T-cell (primary cell): ENCODE data around the gene SLC17A5. TPM values are rescaled to one million over a fixed set of nuclear protein-coding genes. Genes with fewer than 3 reads are reported as not detected.
A peak's percentile ranks its signal among the peaks of the same experiment; 100 is the strongest.
"Not testable (repeated sequence)": the region's sequence is repeated elsewhere in the genome, so short reads cannot be mapped to it uniquely, and the experiment has no call there.

Source experiments
- ATAC-seq, 4 experiments: fragments of 200-7000 bp in 3 of 4; fragments of 150-1000 bp in 1 of 4; cut with Tn5 transposase; replicated peaks in 1 of 4; 1 replicate in 3 of 4; 2 replicates in 1 of 4; pipeline ENCODE4 v1.10.0; 2021; ENCODE audit warnings: moderate library complexity in 3 of 4, mild to moderate bottlenecking in 2 of 4, moderate number of reproducible peaks in 1 of 4
- CTCF ChIA-PET, 2 donors: fragments of 300-600 bp; sonication (Branson Sonifier 250); formaldehyde crosslinking; loops; one replicate each; lab custom pipeline; 2022; ENCODE audit warnings: antibody characterized with exemption in 2 of 2; lab: Charles Lee
- POLR2A ChIA-PET, 2 donors: fragments of 300-600 bp; sonication (Branson Sonifier 250); formaldehyde crosslinking; loops; one replicate each; lab custom pipeline; 2022; ENCODE audit warnings: antibody characterized with exemption in 2 of 2; lab: Charles Lee
- DNase-seq, 35 experiments: peaks; one replicate each; pipeline versions ENCODE4 v3.0.0 to v3.0.0-alpha.2; 2013 to 2023
- H3K27ac ChIP-seq: one replicate; pipeline ENCODE4 v1.5.1; 2013; ENCODE audit warnings: low read length
- H3K27me3 ChIP-seq, 2 experiments: replicated peaks in 1 of 2; 1 replicate in 1 of 2; 2 replicates in 1 of 2; pipeline versions ENCODE4 v1.6.1 to v1.7.0; 2013; ENCODE audit warnings: low read length in 1 of 2, mixed read lengths in 1 of 2; ENCODE audit not compliant: control insufficient read depth in 2 of 2, insufficient read depth in 2 of 2; ENCODE audit errors: extremely low read depth in 1 of 2
- H3K36me3 ChIP-seq, 2 donors: 1 replicate in 1 of 2; 2 replicates in 1 of 2; pipeline versions ENCODE4 v1.6.1 to v1.7.0; 2013; ENCODE audit warnings: low read length in 1 of 2; ENCODE audit not compliant: control insufficient read depth in 2 of 2, insufficient read depth in 1 of 2; ENCODE audit errors: extremely low read depth in 1 of 2
- H3K4me1 ChIP-seq, 2 experiments: 1 replicate in 1 of 2; 2 replicates in 1 of 2; pipeline versions ENCODE4 v1.6.1 to v1.7.0; 2013; ENCODE audit warnings: low read length in 2 of 2, mixed read lengths in 1 of 2; ENCODE audit not compliant: insufficient read depth in 2 of 2, control insufficient read depth in 1 of 2; ENCODE audit errors: extremely low read depth in 1 of 2
- H3K4me3 ChIP-seq, 2 donors: 1 replicate in 1 of 2; 2 replicates in 1 of 2; pipeline versions ENCODE4 v1.5.1 to v1.7.0; 2013; ENCODE audit warnings: mild to moderate bottlenecking in 2 of 2, low read length in 1 of 2, moderate library complexity in 1 of 2; ENCODE audit not compliant: control insufficient read depth in 1 of 2; ENCODE audit errors: extremely low read depth in 1 of 2
- H3K9me3 ChIP-seq: 2 replicates; pipeline ENCODE4 v1.7.0; 2013
- H3K27ac Mint-ChIP-seq, 2 donors: one replicate each; pipeline ENCODE4 v1.8.0; 2020 to 2021; ENCODE audit warnings: mild to moderate bottlenecking in 2 of 2, mixed read lengths in 2 of 2
- H3K27me3 Mint-ChIP-seq, 2 donors: one replicate each; pipeline ENCODE4 v1.8.0; 2021 to 2022; ENCODE audit warnings: mixed read lengths in 2 of 2
- H3K36me3 Mint-ChIP-seq: one replicate; pipeline ENCODE4 v1.8.0; 2021; ENCODE audit warnings: mixed read lengths
- H3K4me1 Mint-ChIP-seq, 3 donors: one replicate each; pipeline ENCODE4 v1.8.0; 2020 to 2022; ENCODE audit warnings: mixed read lengths in 3 of 3, mild to moderate bottlenecking in 1 of 3
- H3K4me3 Mint-ChIP-seq, 3 donors: one replicate each; pipeline ENCODE4 v1.8.0; 2020 to 2022; ENCODE audit warnings: mild to moderate bottlenecking in 3 of 3, mixed read lengths in 3 of 3, moderate library complexity in 3 of 3
- H3K9me3 Mint-ChIP-seq, 3 donors: one replicate each; pipeline ENCODE4 v1.8.0; 2020 to 2022; ENCODE audit warnings: mixed read lengths in 3 of 3
- WGBS: methylation state at CpG from one replicate; pipeline ENCODE4 v1.1.5; 2013; ENCODE audit warnings: missing lambda C conversion rate; ENCODE audit not compliant: insufficient coverage; 5-methylcytosine and 5-hydroxymethylcytosine counted together
- total RNA-seq, 35 experiments: library from RNA in 6 of 35; stranded (reverse) in 6 of 35; fragments of 120-200 nt in 1 of 35; gene quantifications; one replicate each; pipeline versions ENCODE4 v1.2.1 to v1.2.4 and lab custom pipeline; 2013 to 2026

Gene SLC17A5
- total RNA-seq, 5 donors from 2014 or later (not counting 1 experiment from before 2014, with no cell fraction given): 6.4 to 15.0 (median 9.4) TPM

DNA sequence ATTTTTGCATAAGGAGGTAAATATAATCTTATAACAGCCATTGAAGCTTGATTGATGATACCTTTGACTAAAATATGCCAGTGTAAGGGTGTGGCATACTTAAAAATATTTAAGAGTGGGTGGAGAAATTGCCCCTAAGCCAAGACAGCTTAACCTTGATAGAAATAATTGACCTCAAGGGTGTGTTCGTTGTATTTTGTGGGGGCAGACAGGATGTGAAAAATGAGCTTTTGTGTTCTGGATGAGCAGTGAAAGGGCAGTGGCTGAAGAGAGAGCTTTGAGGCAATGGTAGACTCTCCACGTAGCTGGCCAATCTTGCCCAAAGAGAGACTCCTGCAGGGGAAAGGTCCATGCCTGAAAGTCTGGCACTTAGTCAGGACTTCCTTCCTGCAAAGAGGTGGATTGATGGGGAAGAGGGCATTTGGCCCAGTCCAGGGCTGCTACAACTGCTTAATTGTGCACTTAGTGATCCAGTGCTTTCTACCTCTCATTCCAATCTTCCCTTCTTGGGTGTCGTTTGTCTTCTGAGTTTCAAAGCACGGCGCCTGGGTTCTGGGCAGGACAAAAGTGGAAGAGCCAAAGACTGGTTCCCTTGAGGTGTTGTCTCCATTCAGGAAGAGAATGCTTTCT is 26.6 kb upstream of the SLC17A5 start:
- Histone ChIP-seq H3K36me3 (no peaks in the 10 kb centered on the region), H3K27ac (no peak overlapping the region), H3K9me3 (no peaks in the 10 kb centered on the region), H3K4me3 (no peak overlapping the region), H3K4me1 (no peaks in the 10 kb centered on the region), H3K27me3 (peaks cover 0 to 15% of the 10 kb centered on the region in 2 experiments)
- peaks cover 6 to 8% of the 10 kb centered on the region in 2 donors for H3K27me3 Mint-ChIP-seq
- no peaks in the 10 kb centered on the region for H3K36me3 Mint-ChIP-seq
- peaks cover 5 to 13% (median 11%) of the 10 kb centered on the region in 3 donors for H3K9me3 Mint-ChIP-seq
- DNase-seq (no peak), ATAC-seq (no peak)
- H3K27ac Mint-ChIP-seq: no peak overlapping the region
- ChIA-PET CTCF (interaction anchor here (0.5 to 0.8 kb wide), 3 partner anchors 41 to 1528 kb away, joined by 3 to 5 read pairs (median 3); no protein-coding TSS in a partner anchor), POLR2A (interaction anchor here in 1 of 2 donors (0.6 kb wide), 1 partner anchor 258 kb away, joined by 3 read pairs; no protein-coding TSS in a partner anchor)
- H3K4me1 Mint-ChIP-seq: no peaks in the 10 kb centered on the region
- H3K4me3 Mint-ChIP-seq: no peak overlapping the region
- 57% methylated on average over 4 of the region's 5 CpGs for WGBS

DNA sequence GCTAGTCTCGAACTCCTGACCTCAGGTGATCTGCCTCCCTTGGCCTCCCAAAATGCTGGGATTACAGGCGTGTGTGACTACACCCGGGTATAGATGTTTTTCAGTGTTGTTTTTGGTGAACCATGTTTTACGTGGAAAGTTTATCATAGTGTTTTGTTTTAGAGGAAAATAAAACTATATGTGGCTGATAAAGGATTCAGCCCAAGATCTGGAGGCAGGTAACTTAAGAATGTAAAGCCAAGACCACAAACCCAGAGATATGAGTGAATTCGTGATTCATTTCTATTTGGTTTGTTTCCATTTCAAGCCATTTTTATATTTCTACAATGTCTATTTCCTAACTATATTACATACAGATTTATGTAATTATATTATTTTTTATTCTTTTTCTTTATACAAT is 26.1 kb upstream of the SLC17A5 start:
- H3K36me3 ChIP-seq, H3K27ac Mint-ChIP-seq, H3K4me3 Mint-ChIP-seq, POLR2A ChIA-PET, H3K36me3 Mint-ChIP-seq, H3K4me1 ChIP-seq, H3K27ac ChIP-seq, H3K4me1 Mint-ChIP-seq, H3K27me3 Mint-ChIP-seq, ATAC-seq, H3K4me3 ChIP-seq, DNase-seq, H3K9me3 ChIP-seq: not testable (repeated sequence)
- peaks cover 5 to 13% (median 11%) of the 10 kb centered on the region in 3 donors for H3K9me3 Mint-ChIP-seq
- WGBS: 80% methylated on average over 2 of the region's 5 CpGs
- CTCF ChIA-PET: interaction anchor here in 1 of 2 donors (0.6 kb wide), 1 partner anchor 42 kb away, joined by 3 read pairs; no protein-coding TSS in a partner anchor
- H3K27me3 ChIP-seq: peaks cover 0 to 15% of the 10 kb centered on the region in 2 experiments

DNA sequence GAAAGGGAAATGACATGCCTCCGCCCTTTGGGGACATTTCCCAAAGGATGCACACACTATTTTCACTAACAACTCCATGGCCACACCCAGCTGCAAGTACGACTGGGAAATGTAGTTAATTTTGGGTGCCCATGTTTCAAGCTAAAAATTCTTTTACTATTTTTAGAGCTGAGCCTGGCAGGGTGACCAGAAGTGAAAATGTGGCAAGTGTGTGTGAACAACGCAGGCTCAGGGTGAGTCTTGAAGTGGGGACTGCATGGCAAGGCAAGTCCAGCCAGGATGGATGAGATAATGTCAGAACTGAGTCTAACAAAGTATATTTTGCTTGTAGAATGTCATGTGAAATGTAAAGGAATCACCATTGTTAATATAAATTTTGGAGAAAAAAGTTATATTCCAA is 25.2 kb upstream of the SLC17A5 start:
- WGBS: 63% methylated on average over 1 of the region's 3 CpGs
- Mint-ChIP-seq H3K27ac (no peak overlapping the region), H3K4me3 (no peak overlapping the region), H3K27me3 (peaks cover 2 to 8% of the 10 kb centered on the region in 2 donors), H3K9me3 (peaks cover 5 to 13% (median 11%) of the 10 kb centered on the region in 3 donors), H3K4me1 (no peaks in the 10 kb centered on the region), H3K36me3 (no peaks in the 10 kb centered on the region)
- ChIA-PET CTCF (interaction anchor here (0.6 to 0.7 kb wide), 4 partner anchors 10 to 1531 kb away, joined by 4 to 11 read pairs (median 5); no protein-coding TSS in a partner anchor), POLR2A (interaction anchor here in 1 of 2 donors (0.6 kb wide), 2 partner anchors 27 to 1582 kb away, joined by 3 to 5 read pairs; no protein-coding TSS in a partner anchor)
- H3K27ac ChIP-seq: no peak overlapping the region
- DNase-seq: no peak
- no peak for ATAC-seq
- H3K27me3 ChIP-seq: peaks cover 0 to 13% of the 10 kb centered on the region in 2 experiments
- H3K36me3 ChIP-seq: no peaks in the 10 kb centered on the region
- no peaks in the 10 kb centered on the region for H3K9me3 ChIP-seq
- H3K4me3 ChIP-seq: no peak overlapping the region
- H3K4me1 ChIP-seq: no peaks in the 10 kb centered on the region

DNA sequence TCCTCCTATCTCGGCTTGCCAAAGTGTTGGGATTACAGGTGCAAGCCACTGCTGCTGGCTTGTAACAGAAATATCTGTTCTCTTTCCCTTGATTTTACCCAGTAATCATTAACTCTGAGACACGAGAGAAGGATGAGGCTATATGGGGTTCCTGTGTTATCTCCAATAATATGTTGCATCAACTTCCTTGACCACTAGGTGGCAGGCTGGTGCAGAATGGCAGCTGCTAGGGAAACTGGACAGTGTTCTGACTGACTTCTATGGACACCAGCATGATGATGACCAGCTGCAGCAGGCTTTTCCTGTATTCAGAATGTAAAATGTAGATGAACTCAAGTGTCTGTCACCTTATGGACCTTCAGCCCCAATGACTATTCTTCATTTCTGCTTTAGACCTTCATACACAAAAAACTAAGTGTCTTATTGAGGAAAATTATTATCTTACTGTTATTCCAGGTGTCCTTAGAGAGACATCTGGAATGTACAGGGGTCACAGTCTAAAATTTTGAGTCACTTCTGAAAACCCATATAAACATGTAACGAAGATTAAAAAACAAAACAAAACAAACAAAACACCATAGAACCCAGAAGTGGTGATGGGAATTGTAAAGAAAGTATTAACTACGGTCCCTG is 21.8 kb upstream of the SLC17A5 start:
- no peaks in the 10 kb centered on the region for H3K36me3 ChIP-seq
- no peak overlapping the region for H3K27ac Mint-ChIP-seq
- H3K4me3 ChIP-seq: no peak overlapping the region
- CTCF ChIA-PET: interaction anchor here (0.5 to 2.8 kb wide), 12 partner anchors 9 to 1536 kb away, joined by 3 to 22 read pairs (median 4); no protein-coding TSS in a partner anchor
- no peaks in the 10 kb centered on the region for H3K9me3 ChIP-seq
- WGBS: no CpG with 5 or more reads among the region's 4 CpGs
- H3K4me3 Mint-ChIP-seq: no peak overlapping the region
- no peak overlapping the region for H3K27ac ChIP-seq
- H3K27me3 ChIP-seq: peaks cover 0 to 15% of the 10 kb centered on the region in 2 experiments
- H3K27me3 Mint-ChIP-seq: peaks cover 15 to 18% of the 10 kb centered on the region in 2 donors
- H3K36me3 Mint-ChIP-seq: no peaks in the 10 kb centered on the region
- ATAC-seq: peak; percentile 64 to 75 (median 68)
- no peaks in the 10 kb centered on the region for H3K4me1 ChIP-seq
- POLR2A ChIA-PET: no interaction called here
- H3K4me1 Mint-ChIP-seq: no peaks in the 10 kb centered on the region
- no peaks in the 10 kb centered on the region for H3K9me3 Mint-ChIP-seq
- peak in 33 of 35 experiments; percentile 8 to 78 (median 48) for DNase-seq

DNA sequence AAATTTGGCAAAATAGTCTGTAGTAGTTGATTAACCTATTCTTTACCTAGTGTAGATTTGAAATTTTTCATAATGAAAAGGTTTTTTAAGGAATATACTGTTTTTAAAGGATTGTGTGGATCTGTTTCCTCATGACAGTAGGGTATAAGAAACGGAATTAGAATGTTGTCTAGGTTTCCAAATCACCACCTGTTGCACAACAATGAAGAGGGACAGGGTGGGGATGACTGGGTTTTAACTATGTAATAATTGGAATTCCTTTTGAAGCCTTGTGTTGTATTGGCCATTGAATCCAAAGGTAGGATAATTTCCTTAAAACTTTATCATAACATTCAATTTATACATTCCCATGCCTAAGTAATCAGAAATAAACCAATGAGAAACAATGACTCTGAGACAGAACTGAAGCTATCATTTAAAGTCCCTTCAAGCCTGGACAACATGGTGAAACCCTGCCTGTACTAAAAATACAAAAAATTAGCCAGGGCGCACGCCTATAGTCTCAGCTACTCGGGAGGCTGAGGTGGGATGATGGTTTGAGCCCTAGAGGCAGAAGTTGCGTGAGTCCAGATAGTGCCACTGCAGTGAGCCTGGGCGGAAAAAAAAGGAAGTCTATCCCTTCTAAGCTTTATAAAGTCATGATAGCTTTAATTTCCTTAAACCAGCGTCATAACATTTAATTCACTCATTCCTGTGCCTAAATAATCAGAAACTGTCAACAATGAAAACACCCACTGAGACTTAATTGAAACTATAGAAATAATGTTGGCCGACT is 18.3 kb upstream of the SLC17A5 start:
- H3K4me1 ChIP-seq: no peaks in the 10 kb centered on the region
- no peaks in the 10 kb centered on the region for H3K4me1 Mint-ChIP-seq
- H3K36me3 ChIP-seq: no peaks in the 10 kb centered on the region
- H3K4me3 ChIP-seq: no peak overlapping the region
- no peaks in the 10 kb centered on the region for H3K9me3 Mint-ChIP-seq
- H3K36me3 Mint-ChIP-seq: no peaks in the 10 kb centered on the region
- no peak overlapping the region for H3K4me3 Mint-ChIP-seq
- H3K27ac Mint-ChIP-seq: no peak overlapping the region
- peaks cover 0 to 7% of the 10 kb centered on the region in 2 experiments for H3K27me3 ChIP-seq
- WGBS: 73% methylated on average over 3 of the region's 8 CpGs
- H3K27me3 Mint-ChIP-seq: peaks cover 26 to 31% of the 10 kb centered on the region in 2 donors
- DNase-seq (no peak), ATAC-seq (no peak)
- ChIA-PET CTCF (interaction anchor here in 1 of 2 donors (0.8 kb wide), 1 partner anchor 67 kb away, joined by 3 read pairs; no protein-coding TSS in a partner anchor), POLR2A (no interaction called here)
- no peaks in the 10 kb centered on the region for H3K9me3 ChIP-seq
- no peak overlapping the region for H3K27ac ChIP-seq

DNA sequence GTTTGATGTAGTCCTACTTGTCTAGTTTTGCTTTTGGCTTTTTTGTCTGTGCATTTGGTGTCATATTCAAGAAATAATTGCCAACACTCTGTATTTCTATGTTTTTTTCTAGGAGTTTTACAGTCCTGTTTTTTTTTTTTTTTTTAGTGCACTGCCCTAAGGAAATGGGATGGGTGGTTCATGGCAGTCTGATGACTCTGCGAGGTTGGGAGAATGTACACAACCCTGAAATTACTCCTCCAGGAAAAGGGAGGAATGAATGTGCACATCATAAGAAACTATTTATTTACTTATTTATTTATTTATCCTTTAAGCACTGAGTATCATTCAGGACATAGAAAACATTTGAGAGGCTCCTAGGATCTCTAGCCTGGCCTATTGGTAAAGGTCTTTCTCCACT is 15.2 kb upstream of the SLC17A5 start:
- Histone ChIP-seq H3K4me3 (no peak overlapping the region), H3K27me3 (peaks cover 0 to 7% of the 10 kb centered on the region in 2 experiments), H3K36me3 (no peaks in the 10 kb centered on the region), H3K9me3 (no peaks in the 10 kb centered on the region), H3K4me1 (no peaks in the 10 kb centered on the region), H3K27ac (no peak overlapping the region)
- Mint-ChIP-seq H3K4me3 (no peak overlapping the region), H3K4me1 (no peaks in the 10 kb centered on the region), H3K27me3 (peaks cover 31 to 40% of the 10 kb centered on the region in 2 donors), H3K27ac (no peak overlapping the region), H3K9me3 (no peaks in the 10 kb centered on the region), H3K36me3 (no peaks in the 10 kb centered on the region)
- CTCF ChIA-PET: no interaction called here
- POLR2A ChIA-PET: no interaction called here
- no peak for ATAC-seq
- DNase-seq: no peak
- no CpG with 5 or more reads among the region's 1 CpG for WGBS
